Bronchial epithelial cell (primary cell): Measurements from ENCODE around the gene TMEM270. TPM values are rescaled to one million over a fixed set of nuclear protein-coding genes. Genes with fewer than 3 reads are reported as not detected.
"Not testable (repeated sequence)": the region's sequence is repeated elsewhere in the genome, so short reads cannot be mapped to it uniquely, and the experiment has no call there.

Experiments
- DNase-seq: peaks from one replicate; pipeline ENCODE4 v3.0.0-alpha.2; 2010; ENCODE audit warnings: low read depth
- FAIRE-seq: peaks from 2 replicates; lab custom pipeline; 2011; peaks lifted over from hg19 to GRCh38; lab: Jason Lieb, UNC
- H3K27me3 ChIP-seq: 2 replicates; pipeline ENCODE4 v1.5.1; 2011; ENCODE audit warnings: low read length; ENCODE audit not compliant: control insufficient read depth, insufficient read depth
- H3K36me3 ChIP-seq: 2 replicates; pipeline ENCODE4 v1.5.1; 2011; ENCODE audit warnings: low read length; ENCODE audit not compliant: control insufficient read depth, insufficient read depth
- H3K4me3 ChIP-seq: 2 replicates; pipeline ENCODE4 v1.5.1; 2011; ENCODE audit warnings: mild to moderate bottlenecking, low read depth, low read length, control low read depth
- total RNA-seq: library from RNA; depleted of rRNA; stranded (reverse); fragments of >200 nt; gene quantifications from 2 replicates; pipeline ENCODE4 v1.2.1, GENCODE V29; 2014
- TF ChIP-seq, protein P1 (sequence below): IDR thresholded peaks from 2 replicates; pipeline ENCODE4 v1.5.1; 2011; ENCODE audit warnings: mild to moderate bottlenecking, moderate library complexity, low read length, control low read depth, inconsistent platforms; ENCODE audit not compliant: insufficient read depth, severe bottlenecking

TMEM270 gene
- total RNA-seq, 1 donor from 2014 or later = not detected

DNA sequence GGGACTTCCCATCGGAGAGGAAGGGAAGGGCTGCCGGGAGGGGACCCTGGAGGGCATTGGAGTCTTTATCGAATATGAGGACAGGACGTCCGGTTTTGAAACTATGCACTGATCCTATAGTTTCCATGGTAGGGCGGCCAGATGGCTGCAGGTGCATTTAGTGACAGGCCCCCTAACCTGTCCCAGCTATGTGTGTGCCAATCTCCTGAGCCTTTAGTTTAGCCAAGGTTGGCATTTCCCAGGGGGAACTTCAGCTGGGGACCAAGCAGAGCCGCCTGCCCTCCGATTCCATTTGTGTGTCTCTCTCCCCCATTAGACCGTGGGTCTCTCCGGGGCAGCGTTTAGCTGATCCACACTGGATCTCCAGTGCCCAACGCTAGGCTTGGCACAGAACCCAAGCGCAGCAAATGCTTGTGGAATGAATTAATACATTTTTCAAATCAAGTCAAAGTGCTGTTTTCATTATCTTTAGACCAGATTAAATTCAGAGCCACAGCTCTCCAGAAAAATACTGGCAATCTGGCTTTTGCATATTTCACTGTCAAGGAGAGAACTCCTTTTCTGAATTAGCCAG, 19.9 kb downstream of the TMEM270 start:
- no peak overlapping the region for H3K4me3 ChIP-seq
- FAIRE-seq = no peak
- TF ChIP-seq, protein P1, sequence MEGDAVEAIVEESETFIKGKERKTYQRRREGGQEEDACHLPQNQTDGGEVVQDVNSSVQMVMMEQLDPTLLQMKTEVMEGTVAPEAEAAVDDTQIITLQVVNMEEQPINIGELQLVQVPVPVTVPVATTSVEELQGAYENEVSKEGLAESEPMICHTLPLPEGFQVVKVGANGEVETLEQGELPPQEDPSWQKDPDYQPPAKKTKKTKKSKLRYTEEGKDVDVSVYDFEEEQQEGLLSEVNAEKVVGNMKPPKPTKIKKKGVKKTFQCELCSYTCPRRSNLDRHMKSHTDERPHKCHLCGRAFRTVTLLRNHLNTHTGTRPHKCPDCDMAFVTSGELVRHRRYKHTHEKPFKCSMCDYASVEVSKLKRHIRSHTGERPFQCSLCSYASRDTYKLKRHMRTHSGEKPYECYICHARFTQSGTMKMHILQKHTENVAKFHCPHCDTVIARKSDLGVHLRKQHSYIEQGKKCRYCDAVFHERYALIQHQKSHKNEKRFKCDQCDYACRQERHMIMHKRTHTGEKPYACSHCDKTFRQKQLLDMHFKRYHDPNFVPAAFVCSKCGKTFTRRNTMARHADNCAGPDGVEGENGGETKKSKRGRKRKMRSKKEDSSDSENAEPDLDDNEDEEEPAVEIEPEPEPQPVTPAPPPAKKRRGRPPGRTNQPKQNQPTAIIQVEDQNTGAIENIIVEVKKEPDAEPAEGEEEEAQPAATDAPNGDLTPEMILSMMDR = no peak
- peaks cover 2% of the 10 kb centered on the region for H3K27me3 ChIP-seq
- no peak for DNase-seq
- H3K36me3 ChIP-seq = no peaks in the 10 kb centered on the region

DNA sequence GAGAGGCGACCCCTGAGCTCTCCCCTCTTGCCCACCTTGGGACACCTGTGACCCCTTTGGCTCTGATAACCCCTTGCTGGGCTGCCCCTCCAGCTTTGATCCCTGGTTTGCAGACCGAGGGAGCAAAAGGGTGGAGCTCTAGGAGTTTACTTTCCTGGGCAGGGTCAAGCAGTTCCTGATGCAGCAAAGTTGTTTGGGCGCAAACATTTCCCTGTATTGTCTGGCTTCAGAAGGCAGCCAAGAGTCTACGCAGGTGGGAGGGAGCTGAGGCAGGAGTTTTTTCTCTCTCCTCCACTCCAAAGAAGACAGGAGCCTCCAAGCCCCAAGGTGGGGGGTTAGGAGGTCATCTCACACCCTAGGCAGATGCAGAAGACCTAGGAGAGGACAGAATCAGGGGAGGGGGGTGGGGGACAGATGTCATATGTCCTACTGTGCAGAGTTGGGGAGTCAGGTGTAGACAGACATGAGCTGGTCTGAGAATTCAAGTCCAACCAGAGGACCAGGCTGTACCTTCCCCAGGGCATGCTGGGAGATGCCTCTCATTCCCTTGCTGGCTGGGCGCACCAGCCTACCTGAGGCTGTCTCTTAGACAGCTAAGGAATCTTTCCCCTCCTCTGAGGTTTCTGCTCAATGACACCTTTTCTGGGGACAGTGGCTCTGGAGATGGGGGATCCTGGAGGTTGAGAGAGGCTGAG, 20.5 kb downstream of the TMEM270 start:
- Histone ChIP-seq H3K4me3 (no peak overlapping the region), H3K36me3 (no peaks in the 10 kb centered on the region), H3K27me3 (peaks cover 4% of the 10 kb centered on the region)
- TF ChIP-seq, protein P1 = no peak
- no peak for FAIRE-seq
- no peak for DNase-seq

DNA sequence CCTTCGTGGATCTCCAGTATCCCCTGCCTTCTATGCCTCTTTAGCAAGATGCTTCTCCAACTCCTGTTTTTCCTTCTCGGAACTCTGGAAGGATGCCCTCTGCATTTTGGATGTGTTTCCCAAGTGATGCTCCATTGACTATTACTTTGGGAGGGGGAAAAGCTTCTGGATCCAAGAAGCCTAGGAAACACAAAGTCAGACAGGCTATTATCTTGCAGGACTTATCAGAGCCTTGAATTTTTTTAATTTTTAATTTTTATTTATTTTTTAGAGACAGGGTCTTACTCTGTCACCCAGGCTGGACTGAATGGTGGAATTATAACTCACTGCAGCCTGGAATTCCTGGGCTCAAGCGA, 21.1 kb downstream of the TMEM270 start:
- DNase-seq (no peak), FAIRE-seq (no peak)
- Histone ChIP-seq H3K4me3 (no peak overlapping the region), H3K36me3 (no peaks in the 10 kb centered on the region), H3K27me3 (peaks cover 9% of the 10 kb centered on the region)
- TF ChIP-seq, protein P1 = no peak

DNA sequence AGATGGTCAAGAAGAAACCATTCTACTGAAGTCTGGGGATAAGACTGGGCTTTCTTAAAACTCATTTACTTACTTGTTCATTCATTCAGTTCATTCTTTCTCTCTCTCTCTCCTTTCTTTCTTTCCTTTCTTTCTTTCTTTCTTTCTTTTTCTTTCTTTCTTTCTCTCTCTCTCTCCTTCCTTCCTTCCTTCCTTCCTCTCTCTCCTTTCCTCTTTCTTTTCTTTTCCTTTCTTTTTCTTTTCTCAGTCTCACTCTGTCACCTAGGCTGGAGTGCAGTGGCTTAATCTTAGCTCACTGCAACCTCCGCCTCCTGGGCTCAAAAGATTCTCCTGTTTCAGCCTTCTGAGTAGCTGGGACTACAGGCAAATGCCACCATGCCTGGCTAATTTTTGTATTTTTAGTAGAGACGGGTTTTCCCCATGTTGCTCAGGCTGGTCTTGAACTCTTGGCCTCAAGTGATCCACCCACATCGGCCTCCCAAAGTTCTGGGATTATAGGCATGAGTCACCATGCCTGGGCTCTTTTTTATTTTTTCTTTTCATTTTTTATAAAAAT, 24.0 kb downstream of the TMEM270 start:
- H3K36me3 ChIP-seq, FAIRE-seq, DNase-seq, H3K4me3 ChIP-seq: not testable (repeated sequence)
- H3K27me3 ChIP-seq = peaks cover 14% of the 10 kb centered on the region

DNA sequence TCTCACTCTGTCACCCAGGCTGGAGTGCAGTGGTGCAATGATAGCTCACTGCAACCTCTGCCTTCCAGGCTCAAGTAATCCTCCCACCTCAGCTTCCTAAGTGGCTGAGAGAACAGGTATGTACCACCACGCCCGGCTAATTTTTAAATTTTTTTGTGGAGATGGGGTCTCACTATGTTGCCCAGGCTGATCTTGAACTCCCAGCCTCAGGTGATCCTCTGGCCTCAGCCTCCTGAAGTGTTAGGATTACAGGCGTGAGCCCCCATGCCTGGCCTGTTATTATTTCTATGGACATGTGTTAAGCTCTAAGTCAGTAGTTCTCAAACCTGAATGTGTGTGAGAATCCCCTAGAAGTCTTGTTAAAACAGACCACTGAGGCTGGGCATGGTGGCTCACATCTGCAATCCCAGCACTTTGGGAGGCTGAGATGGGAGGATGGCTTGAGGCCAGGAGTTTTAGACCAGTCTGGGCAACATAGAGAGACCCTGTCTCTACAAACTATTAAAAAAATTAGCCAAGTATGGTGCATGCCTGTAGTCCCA, 24.5 kb downstream of the TMEM270 start:
- DNase-seq = no peak
- H3K27me3 ChIP-seq = peaks cover 14% of the 10 kb centered on the region
- no peak for FAIRE-seq

More for the DNA sequence above, 24.5 kb downstream of the TMEM270 start:
- TF ChIP-seq, protein P1 = no peak
- no peaks in the 10 kb centered on the region for H3K36me3 ChIP-seq
- no peak overlapping the region for H3K4me3 ChIP-seq
